HG03045 (cell line): ENCODE results near the gene GABRA5.

ENCODE experiments used
- ATAC-seq: cut with Tn5 transposase; IDR thresholded peaks from one replicate; pipeline ENCODE4 v1.9.1; 2021; ENCODE audit warnings: mild to moderate bottlenecking, moderate library complexity; ENCODE audit not compliant: unreplicated experiment

GABRA5 gene

DNA sequence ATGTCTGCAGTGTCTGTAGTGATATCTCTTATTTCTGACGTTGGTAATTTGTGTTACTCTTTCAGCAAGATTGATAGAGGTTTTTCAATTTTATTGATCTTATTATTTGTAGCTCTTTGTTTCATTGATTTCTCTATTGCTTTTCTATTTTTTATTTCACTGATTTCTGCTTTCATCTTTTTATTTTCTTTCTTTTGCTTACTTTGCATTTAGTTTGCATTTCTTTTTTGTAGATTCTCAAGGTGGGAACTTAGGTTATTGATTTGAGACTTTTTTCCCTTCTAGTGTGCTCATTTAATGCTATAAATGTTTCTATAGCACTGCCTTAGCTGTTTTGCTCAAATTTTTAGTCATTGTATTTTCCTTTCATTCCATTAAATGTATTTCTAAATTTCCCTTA is 54.6 kb downstream of the GABRA5 start:
- ATAC-seq = no peak

DNA sequence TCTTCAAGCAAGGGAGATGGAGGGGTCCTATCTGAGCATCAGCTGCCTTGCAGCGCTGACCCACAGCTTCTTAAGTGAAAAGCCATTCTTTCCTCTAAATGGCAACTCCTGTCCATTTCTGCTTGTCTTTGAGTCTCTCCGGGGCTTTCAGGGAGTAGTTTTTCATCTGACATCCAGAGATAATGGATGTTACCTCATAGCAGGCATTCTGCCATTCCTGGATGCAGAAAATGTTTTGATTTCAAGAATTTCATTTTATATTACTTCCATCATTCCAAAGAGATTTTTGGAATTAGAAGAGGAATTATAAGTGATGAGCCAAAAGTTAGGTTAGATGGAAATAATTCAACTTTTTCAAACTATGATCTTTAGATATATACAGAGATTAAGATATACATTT is 59.2 kb downstream of the GABRA5 start:
- no peak for ATAC-seq

DNA sequence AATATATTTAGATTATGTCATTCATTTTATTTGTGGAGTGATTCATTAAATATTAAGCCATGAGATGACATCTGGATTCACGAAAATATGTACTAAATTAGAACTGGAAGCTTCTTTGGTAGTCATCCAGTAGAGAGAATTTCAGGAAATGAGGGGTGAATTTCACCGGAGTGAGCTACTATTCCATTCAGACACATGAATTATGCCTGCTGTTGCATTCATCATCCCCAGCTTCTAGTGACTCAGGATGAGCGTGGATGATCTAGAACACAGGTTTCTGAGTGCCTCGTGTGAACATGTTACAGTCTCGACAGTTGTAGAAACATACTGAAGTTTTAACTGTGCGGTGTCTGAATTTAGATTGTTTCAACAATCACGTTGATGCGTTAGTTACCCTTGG is 61.2 kb downstream of the GABRA5 start:
- ATAC-seq = no peak

GRCh38 chr15:26929588-26929987 is 62.7 kb downstream of the GABRA5 start:
- ATAC-seq = no peak

DNA sequence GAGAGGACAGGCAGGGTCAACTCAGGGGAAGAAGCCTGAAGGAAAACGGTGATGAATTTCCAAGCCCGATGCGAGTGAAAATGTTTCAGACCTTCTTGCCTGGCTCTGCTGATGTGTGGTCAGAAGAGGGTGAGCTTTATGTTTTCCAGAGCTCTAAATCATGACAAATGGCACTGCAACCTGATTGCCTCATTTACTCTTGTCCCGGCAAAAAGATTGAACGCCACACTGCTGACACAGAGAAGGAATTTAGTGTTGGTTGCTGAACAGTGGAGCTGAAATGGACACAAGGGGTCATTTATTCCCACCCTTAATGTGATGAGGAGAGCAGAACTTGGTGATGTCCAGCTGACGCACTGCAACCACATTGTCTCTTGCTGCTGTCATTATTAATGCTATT is 68.0 kb downstream of the GABRA5 start:
- ATAC-seq = no peak

- ATAC-seq = no peak
These were observed 68.5 kb downstream of the GABRA5 start for GRCh38 chr15:26935322-26935721.

GRCh38 chr15:26936502-26936901 is 69.6 kb downstream of the GABRA5 start:
- ATAC-seq = no peak

DNA sequence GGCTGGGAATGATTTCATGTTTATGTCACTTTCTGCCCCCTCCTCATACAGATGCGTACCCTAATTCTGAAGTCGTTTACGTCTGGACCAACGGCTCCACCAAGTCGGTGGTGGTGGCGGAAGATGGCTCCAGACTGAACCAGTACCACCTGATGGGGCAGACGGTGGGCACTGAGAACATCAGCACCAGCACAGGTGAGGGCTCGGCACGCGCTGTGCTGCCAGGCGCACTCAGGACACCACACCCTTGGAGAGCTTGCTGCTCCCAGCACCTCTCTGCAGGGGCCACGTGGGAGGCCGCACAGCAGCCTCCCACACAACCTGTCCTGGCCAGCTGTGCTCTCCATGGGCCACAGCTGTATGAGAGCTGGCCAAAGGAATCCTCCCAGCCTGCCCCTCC is 70.3 kb downstream of the GABRA5 start:
- no peak for ATAC-seq

DNA sequence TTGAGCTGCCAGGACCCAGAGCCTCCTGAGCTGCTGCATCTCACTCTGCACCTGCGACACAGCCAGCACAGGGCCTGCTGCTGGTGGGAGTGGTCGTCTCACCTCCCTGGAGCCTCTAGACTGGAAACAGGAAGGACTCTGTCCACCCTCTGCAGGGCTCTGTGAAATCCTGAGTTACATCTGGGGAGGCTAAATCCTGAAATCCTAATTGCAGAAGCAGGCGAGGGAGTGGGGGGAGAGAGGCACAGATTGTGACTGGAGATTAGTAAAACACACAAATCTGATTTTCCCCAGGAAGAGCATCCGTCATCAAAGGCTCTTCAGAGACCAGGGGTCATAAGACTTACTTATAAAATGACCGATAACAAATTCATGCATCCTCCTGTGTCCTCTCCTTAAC is 72.5 kb downstream of the GABRA5 start:
- no peak for ATAC-seq

DNA sequence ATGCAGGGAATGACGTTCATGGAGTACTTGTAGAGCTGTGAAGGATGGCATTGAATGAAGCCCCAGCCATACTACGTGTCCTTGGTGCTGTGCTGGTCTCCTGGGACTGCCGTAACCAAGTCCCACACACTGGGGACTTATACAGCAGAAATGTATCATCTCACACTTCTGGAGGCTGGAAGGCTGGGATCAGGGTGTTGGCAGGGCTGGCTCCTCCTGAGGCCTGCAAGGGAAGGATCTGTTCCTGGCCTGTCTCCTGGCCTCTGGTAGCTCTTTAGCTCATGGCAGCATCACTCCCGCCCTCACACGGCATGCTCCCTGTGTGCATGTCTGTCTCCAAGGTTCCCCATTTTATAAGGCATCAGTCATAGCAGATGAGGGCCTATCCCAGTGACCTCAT is 74.6 kb downstream of the GABRA5 start:
- no peak for ATAC-seq

DNA sequence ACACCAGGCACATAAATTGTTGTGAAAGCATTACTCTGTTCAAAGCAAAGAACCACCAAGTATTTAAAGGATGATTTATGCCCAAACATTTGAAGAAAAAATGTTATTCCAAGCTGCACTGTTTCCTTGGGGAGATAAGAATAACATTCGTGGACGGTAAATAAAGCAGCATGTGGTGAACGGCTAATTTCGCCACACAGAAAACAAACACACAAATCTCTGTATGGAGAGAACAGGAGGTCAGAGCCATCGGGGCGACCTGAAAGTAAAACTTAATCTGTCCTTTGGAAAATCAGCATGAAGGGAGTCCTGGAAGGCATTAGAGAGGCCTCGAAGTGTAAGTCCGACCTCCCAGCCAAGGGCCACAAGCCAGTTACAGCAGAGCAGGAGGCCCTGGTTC is 77.0 kb downstream of the GABRA5 start:
- no peak for ATAC-seq

GRCh38 chr15:26945046-26945445 is 78.2 kb downstream of the GABRA5 start:
- no peak for ATAC-seq

DNA sequence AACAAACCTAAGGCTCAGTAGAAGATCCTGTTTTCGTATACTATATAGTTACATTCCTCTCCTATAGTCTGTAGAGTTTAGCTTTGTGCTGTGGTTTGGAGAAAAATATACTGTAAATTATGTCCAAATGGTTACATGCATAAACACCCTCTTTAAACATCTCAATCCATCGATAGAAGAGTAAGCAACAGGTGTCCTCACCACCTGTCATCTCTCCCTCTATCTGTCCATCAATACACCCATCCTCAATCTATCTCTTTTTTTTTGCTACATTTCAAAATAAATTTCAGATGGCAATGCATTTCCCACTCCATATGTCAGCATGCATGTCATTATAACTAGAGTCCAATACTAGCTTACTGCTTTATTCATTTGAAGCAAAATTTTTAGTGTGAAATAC is 83.1 kb downstream of the GABRA5 start:
- no peak for ATAC-seq

DNA sequence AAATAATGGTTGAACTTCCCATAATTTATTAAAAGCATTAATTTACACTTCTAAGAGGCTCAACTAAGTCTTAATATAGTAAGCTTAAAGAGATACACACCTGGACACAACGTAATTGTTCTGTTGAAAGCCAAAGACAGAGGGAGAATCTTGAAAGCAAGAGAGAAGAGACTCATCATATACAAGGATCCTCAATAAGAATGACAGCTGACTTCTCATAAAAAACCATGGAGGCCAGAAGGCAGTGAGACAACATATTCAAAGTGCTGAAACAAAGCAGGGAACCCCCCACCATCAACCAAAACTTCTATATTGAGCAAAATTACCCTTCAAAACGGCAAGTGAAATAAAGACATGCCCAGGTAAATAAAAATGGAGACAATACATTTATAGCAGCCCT is 87.5 kb downstream of the GABRA5 start:
- ATAC-seq = no peak

GRCh38 chr15:26967719-26968269 is 100.9 kb downstream of the GABRA5 start:
- no peak for ATAC-seq

DNA sequence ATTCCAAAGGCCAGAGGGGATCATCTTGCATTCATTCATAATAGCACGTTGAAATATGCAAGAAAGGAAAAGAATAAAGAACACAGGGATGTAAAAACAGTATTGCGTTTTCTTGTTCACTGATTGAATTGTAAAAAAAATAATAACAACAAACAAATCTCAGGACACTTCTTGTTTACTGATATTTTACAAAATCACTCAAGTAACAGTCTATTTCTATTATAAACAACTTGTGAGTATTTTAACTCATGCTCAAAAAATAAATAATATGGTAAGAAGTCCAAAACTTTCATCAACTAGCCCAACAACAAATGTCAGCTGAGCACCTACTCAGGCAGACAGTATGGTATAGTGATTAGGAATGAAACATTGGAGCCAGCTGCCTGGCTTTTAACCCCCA is 101.9 kb downstream of the GABRA5 start:
- no peak for ATAC-seq

DNA sequence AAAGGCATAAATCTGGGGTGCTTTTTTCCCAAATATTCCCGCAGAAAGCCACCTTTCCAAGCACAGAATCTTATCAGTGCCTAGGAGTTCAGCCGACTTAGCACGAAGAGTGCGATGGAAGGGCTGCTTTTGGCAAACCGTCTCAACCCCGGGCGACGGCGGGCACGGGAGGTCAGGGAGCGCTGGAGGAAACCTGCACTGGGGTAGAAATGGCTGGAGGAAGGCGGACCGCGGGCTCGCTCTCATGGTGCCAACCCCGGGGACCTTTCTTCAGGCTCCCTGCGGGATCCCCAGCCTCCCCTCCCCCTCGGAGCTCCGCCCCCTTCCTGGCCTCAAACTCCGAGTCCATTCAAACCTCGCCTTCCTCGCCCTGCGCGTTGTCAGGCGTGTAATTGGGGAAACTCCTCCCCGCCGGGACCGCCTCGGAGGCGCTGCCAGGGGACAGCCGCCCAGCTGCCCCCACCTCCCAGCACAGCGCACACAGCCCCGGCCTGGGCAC is 103.9 kb downstream of the GABRA5 start, which contains the start of gene GABRG3:
Gene GABRG3, plus strand, starts transcription at position 470 of the 499 bp plus-strand sequence.
- no peak for ATAC-seq

DNA sequence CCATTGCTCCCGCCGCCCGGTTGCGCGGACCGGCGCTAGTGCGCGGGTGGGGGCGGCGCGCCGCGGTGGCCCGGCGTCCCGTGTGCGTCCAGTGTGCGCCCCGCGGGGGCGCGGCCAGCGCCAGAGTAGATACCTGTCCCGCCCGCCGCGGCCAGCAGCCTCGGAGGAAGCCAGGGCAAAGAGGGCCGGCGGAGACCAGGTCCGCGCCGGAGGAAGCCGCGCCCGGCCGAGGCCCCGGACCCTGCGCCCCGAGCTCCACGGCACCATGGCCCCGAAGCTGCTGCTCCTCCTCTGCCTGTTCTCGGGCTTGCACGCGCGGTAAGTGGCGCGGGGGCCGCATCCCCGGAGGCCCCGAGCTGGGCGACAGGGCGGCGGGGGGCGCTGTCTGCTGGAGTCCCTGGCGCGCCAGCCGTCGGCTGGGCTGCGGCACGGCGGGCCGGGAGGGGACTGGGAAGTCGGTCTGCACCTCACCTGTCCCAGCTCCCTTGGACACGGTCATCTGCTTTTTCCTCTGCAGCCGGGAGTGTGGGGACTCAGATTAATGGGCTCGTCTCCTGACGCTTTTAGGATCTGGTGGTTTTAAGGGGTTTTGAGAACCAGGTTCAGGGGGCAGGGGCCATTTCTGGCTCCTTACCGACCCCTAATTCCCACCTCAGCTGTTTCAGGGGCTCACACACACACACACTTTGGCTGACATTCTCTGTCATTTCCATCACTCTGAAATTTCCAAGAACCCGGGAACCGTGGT is 104.6 kb downstream of the GABRA5 start:
- ATAC-seq = no peak

GRCh38 chr15:26972636-26973035 is 105.8 kb downstream of the GABRA5 start:
- no peak for ATAC-seq

DNA sequence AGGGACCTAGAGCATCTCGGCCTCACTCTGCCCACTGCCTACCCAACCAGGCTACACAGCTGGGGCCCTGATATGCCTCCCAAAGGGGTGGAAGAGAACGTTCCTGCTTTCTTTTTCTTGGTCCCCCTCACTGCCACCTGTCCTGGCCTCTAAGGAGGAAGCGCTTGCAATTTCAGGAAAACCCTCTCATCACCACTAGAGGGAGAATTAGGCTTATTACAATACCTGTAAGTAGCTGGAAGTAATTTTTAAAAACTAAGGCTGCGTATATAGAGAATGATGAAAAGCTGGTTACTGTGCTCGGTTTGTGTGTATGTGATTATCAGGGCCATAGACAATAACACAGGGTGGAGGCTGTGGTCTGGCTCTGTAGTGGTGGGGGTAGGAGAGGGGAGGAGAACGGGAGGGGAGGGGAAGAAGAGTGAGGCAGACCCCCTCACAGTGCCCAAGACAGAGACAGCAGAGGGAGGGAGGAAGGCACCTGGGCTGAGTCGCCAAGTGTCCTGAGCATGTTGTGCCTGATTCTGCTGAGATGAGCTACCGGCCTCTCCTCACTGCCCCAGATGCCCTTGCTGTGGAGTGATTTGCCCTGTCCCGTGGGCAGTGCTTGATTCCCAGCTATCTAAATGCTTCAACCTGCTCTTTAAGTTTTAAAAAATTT is 107.4 kb downstream of the GABRA5 start:
- no peak for ATAC-seq

DNA sequence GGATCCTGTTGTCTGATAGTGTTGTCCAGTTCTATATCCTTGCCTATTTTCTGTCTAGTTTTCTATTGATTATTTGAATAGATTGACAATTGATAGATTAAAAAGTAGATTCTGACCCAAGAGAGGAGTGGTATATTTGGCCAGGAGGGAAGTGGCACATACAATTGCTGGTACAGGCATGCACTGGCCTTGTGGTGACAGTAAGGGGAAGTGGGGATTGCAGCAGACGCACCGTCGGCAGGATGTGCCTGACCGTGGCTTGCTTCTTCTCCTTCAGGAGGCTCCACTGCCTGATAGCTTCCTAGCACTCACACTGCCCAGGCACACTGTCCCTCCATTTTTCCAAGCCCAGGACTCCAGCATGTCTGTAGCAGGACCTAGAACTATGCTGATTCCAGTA is 114.6 kb downstream of the GABRA5 start:
- ATAC-seq = no peak

GRCh38 chr15:26983822-26984221 is 117.0 kb downstream of the GABRA5 start:
- no peak for ATAC-seq
